Activated T-cell treated with anti-CD3 and anti-CD28 coated beads, Interleukin-2, amount 50 U/mL, for 48 hours (primary cell): ENCODE measurements around the gene RAB11FIP3.
"Not testable (repeated sequence)": the region's sequence is repeated elsewhere in the genome, so short reads cannot be mapped to it uniquely, and the experiment has no call there.

Experiments used
- DNase-seq, 2 experiments: peaks; one replicate each; pipeline ENCODE4 v3.0.0-alpha.2; 2020

Gene RAB11FIP3

GRCh38 chr16:425740-426114 lies 278 bp downstream of the RAB11FIP3 start:
- DNase-seq, result no peak

DNA sequence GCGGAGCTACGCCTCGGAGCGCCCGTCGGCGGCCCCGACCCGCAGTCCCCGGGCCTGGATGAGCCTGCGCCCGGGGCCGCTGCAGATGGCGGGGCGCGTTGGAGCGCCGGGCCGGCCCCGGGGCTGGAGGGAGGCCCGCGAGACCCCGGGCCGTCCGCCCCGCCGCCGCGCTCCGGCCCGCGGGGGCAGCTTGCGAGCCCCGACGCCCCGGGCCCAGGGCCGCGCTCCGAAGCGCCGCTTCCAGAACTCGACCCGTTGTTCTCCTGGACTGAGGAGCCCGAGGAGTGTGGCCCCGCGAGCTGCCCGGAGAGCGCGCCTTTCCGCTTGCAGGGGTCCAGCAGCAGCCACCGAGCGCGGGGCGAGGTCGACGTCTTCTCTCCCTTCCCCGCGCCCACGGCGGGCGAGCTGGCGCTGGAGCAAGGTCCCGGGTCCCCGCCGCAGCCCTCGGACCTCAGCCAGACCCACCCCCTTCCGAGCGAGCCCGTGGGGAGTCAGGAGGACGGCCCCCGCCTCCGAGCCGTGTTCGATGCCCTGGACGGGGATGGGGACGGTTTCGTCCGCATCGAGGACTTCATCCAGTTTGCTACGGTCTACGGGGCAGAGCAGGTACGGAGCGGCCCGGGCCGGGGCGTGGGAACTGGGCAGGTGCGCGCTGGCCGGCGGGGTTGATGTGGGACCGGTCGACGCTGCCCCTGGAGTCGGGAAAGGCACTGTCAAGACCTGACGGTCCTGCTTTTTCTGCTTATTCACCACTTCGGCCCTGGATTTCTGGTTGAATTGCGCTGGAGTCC lies 861 bp downstream of the RAB11FIP3 start:
- peak; percentile 35 to 44 for DNase-seq

GRCh38 chr16:426906-427249 lies 1.4 kb downstream of the RAB11FIP3 start:
- DNase-seq, result peak; percentile 24 to 30

DNA sequence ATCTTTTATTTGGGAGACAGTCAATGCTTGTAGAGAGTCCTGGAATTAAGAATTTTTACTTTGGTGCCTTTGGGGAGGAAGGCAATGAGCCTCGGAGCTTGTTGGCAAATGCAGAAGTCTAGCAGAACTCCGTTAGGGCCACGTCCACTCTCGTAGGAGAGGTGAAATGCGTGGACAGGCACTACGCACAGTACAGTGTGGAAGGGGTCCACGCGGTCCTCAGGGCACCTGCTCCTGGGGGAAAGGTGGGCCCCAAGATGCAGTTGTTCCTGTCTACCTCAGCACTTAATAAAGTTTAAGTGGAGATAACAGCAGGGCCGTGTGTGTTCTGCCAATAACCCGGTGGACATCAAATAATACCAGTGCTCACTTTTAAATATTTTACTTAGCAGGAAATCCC lies 1.8 kb downstream of the RAB11FIP3 start:
- no peak for DNase-seq

DNA sequence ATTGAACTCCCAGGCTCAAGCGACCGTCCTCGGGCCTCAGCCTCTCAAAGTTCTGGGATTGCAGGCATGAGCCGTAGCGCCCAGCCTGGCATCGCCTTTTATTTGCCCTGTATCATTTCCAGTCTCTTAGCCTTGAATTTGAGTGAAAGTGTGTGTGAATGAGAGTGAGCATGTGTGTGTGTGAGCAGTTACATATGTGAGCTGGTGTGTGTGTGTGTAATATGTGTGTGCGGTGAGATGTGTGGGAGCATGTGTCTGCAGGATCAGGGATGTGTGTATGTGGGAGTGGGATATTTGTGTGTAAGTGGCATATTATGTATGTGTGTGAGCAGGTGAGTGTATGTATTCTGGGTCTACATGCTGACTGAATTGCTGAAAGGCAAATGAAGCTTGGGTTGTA lies 5.5 kb downstream of the RAB11FIP3 start:
- no peak for DNase-seq

GRCh38 chr16:440627-441026 lies 15.2 kb downstream of the RAB11FIP3 start:
- DNase-seq, result no peak

DNA sequence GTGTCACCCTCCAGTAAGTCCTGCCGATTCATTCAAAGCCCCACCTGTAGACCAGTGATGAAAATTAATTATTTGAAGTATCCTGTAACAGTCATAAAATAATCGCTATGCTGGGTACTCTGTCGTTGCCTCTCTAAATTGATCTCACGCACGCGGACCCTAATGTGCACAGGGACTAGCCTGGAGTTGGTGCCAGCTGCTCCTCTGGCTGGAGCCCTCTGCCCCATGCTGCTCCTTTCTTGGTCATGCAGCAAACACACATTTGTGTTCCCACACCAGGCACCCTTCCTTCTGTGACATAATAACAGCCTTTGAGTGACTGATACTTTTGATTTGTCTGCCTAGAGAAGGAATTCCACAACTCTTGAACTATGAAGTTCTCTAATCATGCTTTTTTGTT lies 16.0 kb downstream of the RAB11FIP3 start:
- no peak for DNase-seq

GRCh38 chr16:442976-443375 lies 17.5 kb downstream of the RAB11FIP3 start:
- DNase-seq, result no peak

DNA sequence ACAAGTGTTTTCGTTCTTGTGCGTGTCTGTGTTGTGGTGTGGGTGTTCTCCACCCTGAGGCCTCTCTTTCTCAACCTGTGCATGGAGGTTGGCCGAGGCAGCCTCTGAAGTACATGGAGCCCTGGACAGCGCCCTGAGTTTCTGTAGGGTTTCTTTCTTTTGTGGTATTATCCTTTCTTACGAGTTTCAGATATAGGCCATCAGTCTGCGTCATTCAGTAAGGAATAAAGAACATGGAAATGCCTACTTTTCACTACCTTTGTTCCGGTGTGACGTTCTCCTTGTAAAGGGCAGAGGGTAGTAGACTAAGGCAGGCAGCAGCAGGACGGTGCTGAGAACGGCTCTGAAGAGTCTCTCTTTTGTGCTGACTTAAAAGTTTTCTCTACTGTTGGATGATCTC lies 18.6 kb downstream of the RAB11FIP3 start:
- DNase-seq, result no peak

GRCh38 chr16:445566-445965 lies 20.1 kb downstream of the RAB11FIP3 start:
- DNase-seq, result no peak

- no peak for DNase-seq
These were observed 24.9 kb downstream of the RAB11FIP3 start for GRCh38 chr16:450385-450784.

- DNase-seq, result no peak
These were observed 25.5 kb downstream of the RAB11FIP3 start for GRCh38 chr16:450785-451512.

DNA sequence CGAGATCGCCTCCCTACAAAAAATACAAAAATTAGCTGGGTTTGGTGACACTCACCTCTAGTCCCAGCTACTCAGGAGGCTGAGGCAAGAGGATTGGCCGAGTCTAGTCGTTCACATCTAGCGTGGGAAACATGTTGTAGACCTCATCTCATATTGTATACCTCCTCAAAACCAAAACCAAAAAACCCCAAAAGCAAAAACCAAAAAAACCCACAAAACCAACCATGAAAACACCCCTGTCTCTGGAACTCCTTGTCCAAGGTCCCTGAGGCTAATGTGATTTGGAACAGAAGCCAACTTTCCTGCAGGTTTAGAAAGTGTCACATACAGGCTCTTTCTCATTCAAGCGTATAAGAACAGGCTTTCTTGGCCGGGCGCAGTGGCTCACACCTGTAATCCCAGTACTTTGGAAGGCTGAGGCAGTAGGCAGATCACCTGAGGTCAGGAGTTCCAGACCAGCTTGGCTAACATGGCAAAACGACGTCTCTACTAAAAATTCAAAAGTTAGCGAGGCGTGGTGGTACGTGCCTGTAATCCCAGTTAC lies 29.0 kb downstream of the RAB11FIP3 start:
- no peak for DNase-seq

- DNase-seq, result no peak
These were observed 30.0 kb downstream of the RAB11FIP3 start for GRCh38 chr16:455453-455852.

GRCh38 chr16:456891-457483 lies 31.5 kb downstream of the RAB11FIP3 start:
- no peak for DNase-seq

DNA sequence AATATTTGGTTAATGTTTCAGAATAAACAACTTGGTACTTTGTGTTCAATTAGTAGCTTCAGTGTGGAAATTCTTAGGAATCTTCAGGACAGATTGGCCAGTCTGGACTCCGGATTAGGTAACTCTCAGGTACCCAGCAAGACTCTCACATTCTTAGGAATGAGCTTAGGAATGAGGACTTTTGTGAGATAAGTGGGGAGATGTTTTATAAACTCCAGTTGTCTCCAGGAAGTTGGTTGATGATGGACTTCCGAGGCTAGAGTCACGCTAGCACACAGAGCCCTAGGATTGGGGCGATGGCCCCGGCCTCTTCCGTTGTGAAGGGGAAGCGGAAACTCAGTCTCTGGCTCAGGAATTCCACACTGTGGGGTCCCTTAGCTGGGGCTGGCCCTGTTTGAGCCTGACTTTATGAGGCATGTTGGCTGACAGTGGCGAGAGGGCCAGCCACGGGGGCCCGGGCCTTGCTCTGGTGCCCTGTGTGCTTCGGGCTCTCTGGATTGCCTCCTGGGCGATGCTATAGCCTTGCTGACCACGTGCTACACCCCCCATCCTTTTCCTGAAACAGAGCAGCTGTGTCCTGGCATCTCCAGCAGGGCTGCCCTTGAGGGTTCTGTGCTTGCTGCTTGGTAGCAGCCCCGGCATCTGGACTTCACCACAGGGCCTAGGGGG lies 32.4 kb downstream of the RAB11FIP3 start:
- no peak for DNase-seq

DNA sequence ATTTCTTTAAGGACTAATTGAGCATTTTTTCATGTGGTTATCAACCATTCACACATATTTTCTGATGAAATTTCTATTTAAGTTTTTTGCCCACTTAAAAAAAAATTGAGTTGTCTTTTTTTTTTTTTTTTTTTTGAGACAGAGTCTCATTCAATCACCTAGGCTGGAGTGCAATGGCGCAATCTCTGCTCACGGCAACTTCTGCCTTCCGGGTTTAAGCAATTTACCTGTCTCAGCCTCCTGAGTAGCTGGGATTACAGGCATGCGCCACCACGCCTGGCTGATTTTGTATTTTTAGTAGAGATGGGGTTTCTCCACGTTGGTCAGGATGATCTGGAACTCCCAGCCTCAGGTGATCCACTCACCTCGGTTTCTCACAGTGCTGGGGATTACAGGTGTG lies 34.3 kb downstream of the RAB11FIP3 start:
- no peak for DNase-seq

DNA sequence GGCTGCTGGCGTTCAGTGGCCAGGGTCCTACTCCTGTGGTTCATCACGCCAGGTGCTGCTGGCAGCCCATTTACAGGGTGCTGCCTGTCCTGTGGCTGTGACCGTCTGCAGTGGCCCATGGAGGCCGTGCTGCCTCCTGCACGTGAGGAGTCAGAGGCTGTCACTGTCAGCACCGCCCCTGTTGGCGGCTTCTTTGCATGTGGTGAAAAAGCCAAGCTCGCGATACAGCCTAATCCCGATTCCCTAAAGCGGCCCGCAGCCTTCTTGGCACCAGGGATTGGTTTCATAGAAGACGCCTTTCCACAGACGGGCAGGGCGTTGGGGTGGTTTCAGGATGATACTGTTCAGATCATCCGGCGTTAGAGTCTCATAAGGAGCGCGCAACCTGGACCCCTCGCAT lies 35.3 kb downstream of the RAB11FIP3 start:
- no peak for DNase-seq

GRCh38 chr16:463071-463470 lies 37.6 kb downstream of the RAB11FIP3 start:
- no peak for DNase-seq

DNA sequence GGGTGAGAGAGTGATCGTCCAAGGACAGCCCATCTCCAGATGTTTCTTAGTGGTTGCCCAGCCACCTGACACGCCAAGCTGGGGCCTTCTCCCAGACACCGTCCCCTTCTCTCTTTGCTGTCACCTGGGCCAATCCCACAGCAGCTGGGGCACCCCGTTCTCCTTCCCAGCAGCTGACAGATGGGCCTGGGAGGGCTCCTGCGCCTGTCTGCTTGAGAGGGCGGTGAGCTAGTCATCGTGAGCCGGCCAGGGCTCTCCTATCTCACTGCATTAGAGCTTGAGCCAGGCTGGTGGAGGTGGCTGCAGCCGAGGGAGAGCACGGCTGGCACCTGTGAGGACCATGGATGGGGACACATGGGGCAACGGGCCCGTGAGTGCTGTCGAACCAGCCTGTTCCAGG lies 41.2 kb downstream of the RAB11FIP3 start:
- DNase-seq, result no peak

DNA sequence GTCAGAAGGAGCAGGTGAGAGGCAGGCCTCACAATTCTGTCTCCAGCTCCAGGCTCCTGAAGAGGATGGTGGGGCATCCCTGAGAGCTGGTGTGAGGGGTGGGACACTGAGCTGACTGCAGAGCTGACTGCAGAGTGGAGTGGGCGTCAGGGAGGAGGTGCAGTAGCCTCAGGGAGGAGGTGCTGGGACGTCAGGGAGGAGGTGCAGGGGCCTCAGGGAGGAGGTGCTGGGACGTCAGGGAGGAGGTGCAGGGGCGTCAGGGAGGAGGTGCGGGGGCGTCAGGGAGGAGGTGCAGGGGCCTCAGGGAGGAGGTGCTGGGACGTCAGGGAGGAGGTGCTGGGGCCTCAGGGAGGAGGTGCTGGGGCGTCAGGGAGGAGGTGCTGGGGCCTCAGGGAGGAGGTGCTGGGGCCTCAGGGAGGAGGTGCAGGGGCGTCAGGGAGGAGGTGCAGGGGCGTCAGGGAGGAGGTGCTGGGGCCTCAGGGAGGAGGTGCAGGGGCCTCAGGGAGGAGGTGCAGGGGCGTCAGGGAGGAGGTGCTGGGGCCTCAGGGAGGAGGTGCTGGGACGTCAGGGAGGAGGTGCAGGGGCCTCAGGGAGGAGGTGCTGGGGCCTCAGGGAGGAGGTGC lies 41.9 kb downstream of the RAB11FIP3 start:
- DNase-seq, result not testable (repeated sequence)

- no peak for DNase-seq
These were observed 42.8 kb downstream of the RAB11FIP3 start for GRCh38 chr16:468068-468821.
